AG09319 (cell line): Measurements from ENCODE around the gene NDUFAF3.

Experiments
- DNase-seq: peaks from one replicate; pipeline ENCODE4 v3.0.0-alpha.2; 2010; ENCODE audit warnings: low read depth; ENCODE audit errors: extremely low read depth
- TF ChIP-seq, protein P1 (sequence below): IDR thresholded peaks from 2 replicates; pipeline ENCODE4 v1.5.1; 2011; ENCODE audit warnings: low read depth, mild to moderate bottlenecking, inconsistent platforms, low read length, moderate library complexity

The NDUFAF3 gene

DNA sequence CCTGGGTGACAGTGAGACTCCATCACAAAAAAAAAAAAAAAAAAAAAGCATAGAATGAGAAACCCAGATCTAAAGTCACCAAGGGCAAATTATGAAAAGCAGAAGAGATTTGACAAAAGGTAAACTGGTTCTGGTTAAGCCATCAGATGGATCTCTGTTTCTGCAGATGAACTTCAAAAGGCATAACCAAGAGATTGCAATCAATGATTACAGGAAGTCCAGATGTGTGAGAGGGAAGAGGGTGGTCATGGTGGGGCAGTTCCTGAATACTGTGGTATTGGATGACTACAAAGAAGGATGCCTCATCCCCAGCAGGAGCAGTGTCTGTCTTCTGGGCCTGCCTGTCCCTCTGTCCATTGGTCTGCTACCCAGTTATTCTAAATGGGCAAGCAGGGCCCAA lies 28.1 kb upstream of the NDUFAF3 start:
- no peak for DNase-seq
- TF ChIP-seq, protein P1, sequence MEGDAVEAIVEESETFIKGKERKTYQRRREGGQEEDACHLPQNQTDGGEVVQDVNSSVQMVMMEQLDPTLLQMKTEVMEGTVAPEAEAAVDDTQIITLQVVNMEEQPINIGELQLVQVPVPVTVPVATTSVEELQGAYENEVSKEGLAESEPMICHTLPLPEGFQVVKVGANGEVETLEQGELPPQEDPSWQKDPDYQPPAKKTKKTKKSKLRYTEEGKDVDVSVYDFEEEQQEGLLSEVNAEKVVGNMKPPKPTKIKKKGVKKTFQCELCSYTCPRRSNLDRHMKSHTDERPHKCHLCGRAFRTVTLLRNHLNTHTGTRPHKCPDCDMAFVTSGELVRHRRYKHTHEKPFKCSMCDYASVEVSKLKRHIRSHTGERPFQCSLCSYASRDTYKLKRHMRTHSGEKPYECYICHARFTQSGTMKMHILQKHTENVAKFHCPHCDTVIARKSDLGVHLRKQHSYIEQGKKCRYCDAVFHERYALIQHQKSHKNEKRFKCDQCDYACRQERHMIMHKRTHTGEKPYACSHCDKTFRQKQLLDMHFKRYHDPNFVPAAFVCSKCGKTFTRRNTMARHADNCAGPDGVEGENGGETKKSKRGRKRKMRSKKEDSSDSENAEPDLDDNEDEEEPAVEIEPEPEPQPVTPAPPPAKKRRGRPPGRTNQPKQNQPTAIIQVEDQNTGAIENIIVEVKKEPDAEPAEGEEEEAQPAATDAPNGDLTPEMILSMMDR: no peak

DNA sequence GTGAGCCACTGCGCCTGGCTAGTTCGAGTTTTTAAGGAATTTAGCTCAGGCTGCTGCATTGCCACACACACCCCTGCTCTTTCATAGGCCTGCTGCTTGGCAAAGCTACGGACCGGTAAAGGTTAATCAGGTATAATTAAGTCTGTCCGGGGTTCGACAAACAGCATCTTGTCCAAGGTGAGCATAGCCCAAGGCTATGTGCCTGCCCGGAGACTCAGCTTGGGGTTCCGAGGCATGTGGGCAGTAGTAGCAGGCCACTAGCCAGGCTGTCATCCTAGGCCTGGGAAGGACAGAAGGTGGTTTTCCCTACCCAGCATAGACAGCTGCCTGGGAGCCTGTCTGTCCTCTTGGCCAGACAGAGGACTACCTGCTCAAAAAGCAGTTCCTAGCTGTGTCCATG lies 25.3 kb upstream of the NDUFAF3 start:
- no peak for DNase-seq
- TF ChIP-seq, protein P1: no peak

DNA sequence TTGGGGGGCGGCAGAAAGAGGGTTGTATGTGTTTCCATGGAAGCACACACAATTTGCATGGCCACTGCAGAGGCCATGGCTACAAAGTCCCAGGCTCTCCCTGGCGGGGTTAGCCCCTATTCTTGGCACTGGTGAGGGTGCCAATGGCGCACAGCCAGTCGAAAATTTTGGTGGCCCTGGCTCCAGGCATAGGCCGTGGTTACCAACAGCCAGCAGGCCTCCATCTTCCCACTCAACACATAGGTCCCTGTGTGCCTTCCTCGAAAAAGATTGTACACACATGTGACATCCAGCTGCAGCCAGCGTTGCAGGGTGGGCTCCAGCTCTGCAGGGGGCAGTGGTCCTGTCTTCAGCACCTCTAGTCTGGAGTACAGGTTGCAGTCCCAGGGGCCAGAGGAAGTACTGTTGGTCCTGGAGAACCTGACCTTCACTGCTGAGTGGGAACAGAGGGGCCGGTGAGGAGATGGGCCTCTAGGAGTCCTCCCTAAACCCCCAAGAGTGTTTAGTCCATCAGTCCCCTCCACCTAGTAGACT lies 24.8 kb upstream of the NDUFAF3 start:
- no peak for DNase-seq

DNA sequence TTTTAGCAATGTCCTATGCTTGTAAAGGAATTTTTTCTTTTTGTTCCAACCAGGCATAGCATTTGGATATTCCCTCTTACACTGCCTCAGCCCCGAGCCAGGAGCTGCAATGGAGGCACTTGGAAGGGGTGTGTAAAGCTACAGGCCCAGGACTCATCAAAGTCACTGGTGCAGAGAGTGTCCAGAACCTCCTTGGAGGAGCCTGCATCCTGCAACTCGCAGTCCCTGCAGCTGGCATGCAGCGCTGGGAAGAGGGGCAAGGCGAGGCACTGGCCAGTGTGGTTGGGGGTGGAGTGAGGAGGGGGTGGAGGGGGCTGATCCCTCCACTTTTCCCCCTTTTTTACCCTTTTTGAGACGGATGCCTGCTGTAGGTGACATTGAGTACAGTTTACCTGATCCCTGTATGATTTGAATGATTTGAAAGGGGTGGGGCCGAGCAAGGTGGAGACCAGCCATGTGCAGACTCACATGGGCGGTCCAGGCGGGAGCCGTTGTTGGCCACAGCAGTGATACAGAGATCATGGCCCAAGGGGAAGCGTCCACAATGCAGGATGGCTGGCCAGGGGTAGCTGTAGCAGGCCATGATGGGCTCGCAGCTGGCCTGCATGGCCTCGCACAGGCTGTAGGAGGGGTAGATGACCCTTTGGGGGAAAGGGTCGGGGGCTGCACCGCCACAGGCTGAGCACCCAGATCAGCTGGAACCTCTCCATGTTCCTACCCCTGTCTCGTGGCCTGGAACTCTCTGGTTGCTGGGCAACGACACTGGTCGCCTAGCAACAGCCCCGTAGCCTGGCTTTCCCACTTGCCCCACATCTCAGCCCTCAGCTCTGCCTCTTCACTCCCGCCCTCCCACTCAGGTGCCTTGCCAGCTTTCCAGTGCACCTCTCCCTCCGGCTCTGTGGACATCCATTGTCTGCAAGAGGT lies 23.9 kb upstream of the NDUFAF3 start:
- TF ChIP-seq, protein P1: no peak
- DNase-seq: no peak

More for the DNA sequence above, 24.8 kb upstream of the NDUFAF3 start:
- TF ChIP-seq, protein P1: no peak

DNA sequence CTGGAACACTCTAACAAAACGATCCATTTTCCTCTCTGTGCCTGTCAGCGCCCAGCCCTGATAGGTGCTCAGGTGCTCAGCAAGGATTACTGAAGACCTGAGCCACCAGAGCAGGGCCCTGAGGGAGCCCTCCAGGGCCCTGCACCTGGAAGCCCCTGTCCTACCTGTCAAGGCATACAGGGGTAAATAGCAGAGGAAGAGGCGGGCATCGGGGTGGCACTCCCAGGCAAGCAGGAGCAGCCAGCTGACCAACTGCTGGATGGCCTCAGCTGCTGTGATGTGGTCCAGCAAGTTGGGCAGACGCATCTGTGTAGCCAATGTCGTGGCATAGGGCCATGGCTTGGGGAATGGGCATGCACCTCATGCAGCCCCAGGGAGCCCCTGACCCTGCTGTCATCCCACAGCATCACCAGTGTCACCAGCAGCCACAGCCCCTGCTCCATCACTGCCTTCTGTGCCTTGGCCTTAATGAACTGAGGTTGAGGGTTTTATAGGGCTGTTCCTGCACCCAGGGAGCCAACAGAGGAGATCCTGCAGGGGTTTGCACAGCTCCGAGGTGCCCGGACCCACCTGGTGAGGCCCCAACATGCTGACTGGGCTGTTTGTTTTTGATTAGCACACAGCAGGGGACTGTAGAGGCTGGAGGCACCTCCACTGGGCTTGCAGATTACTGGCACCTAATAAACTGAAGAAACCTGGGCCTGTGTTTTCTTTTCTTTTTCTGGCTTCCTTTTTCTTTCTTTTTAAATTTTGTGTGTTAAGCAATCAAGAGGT lies 22.6 kb upstream of the NDUFAF3 start:
- no peak for DNase-seq
- TF ChIP-seq, protein P1: no peak

DNA sequence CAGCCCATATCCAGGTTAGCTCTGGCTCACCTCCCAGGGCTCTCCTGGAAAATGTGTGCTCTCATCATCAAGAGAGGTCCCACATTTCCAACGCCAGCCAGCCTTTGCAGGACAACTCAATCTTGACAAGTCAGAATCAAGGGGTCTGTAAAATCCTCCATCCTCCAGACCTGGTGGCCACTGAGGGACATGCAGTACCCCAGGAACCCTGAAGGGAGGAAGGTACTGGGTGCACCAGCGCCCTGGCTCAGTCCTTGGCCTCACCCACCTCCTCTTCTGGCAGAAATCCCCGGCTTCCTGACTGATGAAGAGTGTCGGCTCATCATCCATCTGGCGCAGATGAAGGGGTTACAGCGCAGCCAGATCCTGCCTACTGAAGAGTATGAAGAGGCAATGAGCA lies 20.8 kb upstream of the NDUFAF3 start:
- no peak for DNase-seq
- TF ChIP-seq, protein P1: no peak
